HepG2 (cell line): ENCODE measurements around the gene CTIF. TPM values are rescaled to one million over a fixed set of nuclear protein-coding genes. Genes with fewer than 3 reads are reported as not detected.

Experiments
- ATAC-seq: fragments of 200-7000 bp; cut with Tn5 transposase; 3 replicates; pipeline ENCODE4 v1.9.1; 2020; ENCODE audit warnings: mild to moderate bottlenecking, moderate library complexity
- BruUV-seq: library from RNA; stranded (reverse); fragments of 400-500 nt; replicated peaks from 2 replicates; lab custom pipeline; 2021; lab: Mats Ljungman, UMichigan
- CTCF ChIA-PET: fragments of 300-600 bp; formaldehyde crosslinking; extraction: SDS; loops from one replicate; lab custom pipeline; 2021; ENCODE audit warnings: low total read pairs, inconsistent platforms, low intra/inter-chr PET ratio; lab: Yijun Ruan, JAX
- POLR2A ChIA-PET: fragments of 350-600 bp; sonication (Branson Sonifier 250); formaldehyde crosslinking; loops from one replicate; lab custom pipeline; 2020; ENCODE audit warnings: antibody characterized with exemption, inconsistent platforms; lab: Yijun Ruan, JAX
- DNase-seq: peaks from one replicate; pipeline ENCODE4 v3.0.0-alpha.2; 2015; ENCODE audit warnings: low spot score
- FAIRE-seq: peaks from 3 replicates; lab custom pipeline; 2011; peaks lifted over from hg19 to GRCh38; lab: Jason Lieb, UNC
- H2AFZ ChIP-seq: one replicate; pipeline ENCODE4 v1.6.1; 2011; ENCODE audit warnings: low read length, inconsistent platforms
- H3K27ac ChIP-seq: fragments of 300-600 bp; 3 replicates; pipeline ENCODE4 v1.8.0; 2011; ENCODE audit warnings: mixed run types, mild to moderate bottlenecking, mixed read lengths, low read length, inconsistent platforms; ENCODE audit not compliant: insufficient read depth; ENCODE audit errors: extremely low read length
- H3K27me3 ChIP-seq, 2 experiments: fragments of 200-600 bp in 1 of 2; 2 replicates in 1 of 2; 3 replicates in 1 of 2; pipeline versions ENCODE4 v1.6.0 to v1.8.0; 2011; ENCODE audit warnings: low read length in 2 of 2, mild to moderate bottlenecking in 2 of 2, moderate library complexity in 2 of 2, inconsistent platforms in 1 of 2; ENCODE audit not compliant: insufficient read depth in 2 of 2, control insufficient read depth in 1 of 2
- H3K36me3 ChIP-seq, 2 experiments: fragments of 200-600 bp in 1 of 2; replicated peaks in 1 of 2; 2 replicates in 1 of 2; 3 replicates in 1 of 2; pipeline versions ENCODE4 v1.5.1 to v1.8.0; 2011; ENCODE audit warnings: low read length in 2 of 2, inconsistent platforms in 1 of 2; ENCODE audit not compliant: insufficient read depth in 2 of 2, control insufficient read depth in 1 of 2
- H3K4me1 ChIP-seq: 2 replicates; pipeline ENCODE4 v1.5.1; 2012; ENCODE audit warnings: low read length, inconsistent platforms; ENCODE audit not compliant: insufficient read depth
- H3K4me2 ChIP-seq: 2 replicates; pipeline ENCODE4 v1.6.0; 2011; ENCODE audit warnings: low read depth, low read length, inconsistent platforms
- H3K4me3 ChIP-seq, 3 experiments: fragments of 200-600 bp in 1 of 3; sonication (generic), shearing (Covaris generic) in 1 of 3; replicated peaks in 1 of 3; 2 replicates each; pipeline ENCODE4 v1.5.1; 2011 to 2016; ENCODE audit warnings: low read length in 3 of 3, inconsistent platforms in 2 of 3, low read depth in 2 of 3, mild to moderate bottlenecking in 2 of 3, control low read depth in 1 of 3, mixed read lengths in 1 of 3; ENCODE audit not compliant: insufficient read depth in 1 of 3
- H3K79me2 ChIP-seq: one replicate; pipeline ENCODE4 v1.6.1; 2011; ENCODE audit warnings: low read length, inconsistent platforms; ENCODE audit not compliant: insufficient read depth
- H3K9ac ChIP-seq: 2 replicates; pipeline ENCODE4 v1.6.0; 2011; ENCODE audit warnings: mild to moderate bottlenecking, low read depth, low read length, inconsistent platforms; ENCODE audit not compliant: insufficient read depth
- H3K9me3 ChIP-seq: 2 replicates; pipeline ENCODE4 v1.5.1; 2012; ENCODE audit warnings: mild to moderate bottlenecking, low read length
- H4K20me1 ChIP-seq: 2 replicates; pipeline ENCODE4 v1.6.0; 2011; ENCODE audit warnings: inconsistent platforms, mild to moderate bottlenecking, low read length, moderate library complexity; ENCODE audit not compliant: insufficient read depth
- CHD4 ChIP-seq: fragments of 200-600 bp; sonication (generic); IDR thresholded peaks from 2 replicates; pipeline ENCODE4 v1.7.0; 2017; ENCODE audit warnings: mild to moderate bottlenecking, low read length, borderline replicate concordance
- FOXJ3 ChIP-seq: sonication (generic); formaldehyde crosslinking; IDR thresholded peaks from 2 replicates; pipeline ENCODE4 v1.4.0; 2020; ENCODE audit warnings: missing genetic modification reagents, mild to moderate bottlenecking, borderline replicate concordance
- JUND ChIP-seq: sonication (generic); formaldehyde crosslinking; IDR thresholded peaks from 2 replicates; pipeline ENCODE4 v1.8.0; 2022; ENCODE audit warnings: mild to moderate bottlenecking, missing genetic modification reagents
- NCOA5 ChIP-seq: sonication (generic); formaldehyde crosslinking; IDR thresholded peaks from 2 replicates; pipeline ENCODE4 v1.4.0; 2020; ENCODE audit warnings: missing genetic modification reagents
- SP4 ChIP-seq: sonication (generic); formaldehyde crosslinking; IDR thresholded peaks from 2 replicates; pipeline ENCODE4 v1.8.1; 2023; ENCODE audit warnings: mild to moderate bottlenecking, missing genetic modification reagents
- ZNF180 ChIP-seq: sonication (generic); formaldehyde crosslinking; IDR thresholded peaks from 2 replicates; pipeline ENCODE4 v1.4.0; 2020; ENCODE audit warnings: low read depth, missing genetic modification reagents, borderline replicate concordance
- ZNF235 ChIP-seq: sonication (generic); formaldehyde crosslinking; IDR thresholded peaks from 2 replicates; pipeline ENCODE4 v1.8.1; 2023; ENCODE audit warnings: mild to moderate bottlenecking, missing genetic modification reagents, borderline replicate concordance
- ZNF251 ChIP-seq: sonication (generic); formaldehyde crosslinking; IDR thresholded peaks from 2 replicates; pipeline ENCODE4 v1.9.0; 2021; ENCODE audit warnings: mild to moderate bottlenecking, missing genetic modification reagents
- WGBS: methylation state at CpG from one replicate; pipeline ENCODE4 v1.1.6; 2017; ENCODE audit warnings: low lambda C conversion rate; 5-methylcytosine and 5-hydroxymethylcytosine counted together
- in situ Hi-C: cut with HindIII; loops from 2 replicates; pipeline ENCODE4 v1.10.0; 2017; ENCODE audit warnings: low pct_unique_long_range_greater_than_20kb; ENCODE audit not compliant: extremely low pct_ligation_motif_present
- intact Hi-C: fragments of 100-400 bp; cut with micrococcal nuclease; formaldehyde crosslinking; loops from one replicate; pipeline ENCODE4 v1.10.0; 2022; ENCODE audit not compliant: unreplicated experiment
- polyA plus RNA-seq, 8 experiments: library from polyadenylated mRNA; depleted of rRNA in 3 of 8; stranded (reverse) in 7 of 8; unstranded in 1 of 8; fragments of >200 nt; fragmentation: Illumina TruSeq in 4 of 8; extraction: Trizol in 4 of 8; gene quantifications; 2 replicates each; pipeline versions ENCODE4 v1.2.1 to v1.2.3, GENCODE V29; 2011 to 2016; ENCODE audit warnings: low read depth in 4 of 8, missing spikeins in 1 of 8, mixed read lengths in 1 of 8; ENCODE audit not compliant: insufficient read depth in 1 of 8
- total RNA-seq, 5 experiments: library from RNA; depleted of rRNA; stranded (reverse); fragments of >200 nt; fragmentation: Illumina TruSeq; extraction: Trizol; gene quantifications; 2 replicates each; pipeline ENCODE4 v1.2.3, GENCODE V29; 2016; ENCODE audit warnings: low read depth in 1 of 5
- TF ChIP-seq, protein P1 (sequence below): sonication (generic); formaldehyde crosslinking; IDR thresholded peaks from 2 replicates; pipeline ENCODE4 v1.5.0; 2020; ENCODE audit warnings: missing genetic modification reagents
- TF ChIP-seq, protein P2 (sequence below): sonication (generic); formaldehyde crosslinking; IDR thresholded peaks from 2 replicates; pipeline ENCODE4 v1.5.0; 2020; ENCODE audit warnings: missing genetic modification reagents
- TF ChIP-seq, protein P3 (sequence below), 2 experiments: fragments of 450-650 bp in 1 of 2; sonication (generic) in 1 of 2; formaldehyde crosslinking; IDR thresholded peaks; 2 replicates each; pipeline versions ENCODE4 v1.5.0 to v1.8.0; 2020 to 2022; ENCODE audit warnings: mild to moderate bottlenecking in 1 of 2, missing genetic modification reagents in 1 of 2
- TF ChIP-seq, protein P4 (sequence below): sonication (generic); formaldehyde crosslinking; IDR thresholded peaks from 2 replicates; pipeline ENCODE4 v1.5.0; 2020; ENCODE audit warnings: missing genetic modification reagents
- TF ChIP-seq, protein P5 (sequence below): sonication (generic); formaldehyde crosslinking; conservative IDR thresholded peaks from 2 replicates; pipeline ENCODE4 v1.8.1; 2023; ENCODE audit warnings: missing genetic modification reagents
- TF ChIP-seq, protein P6 (sequence below), 2 experiments: sonication (generic) in 1 of 2; formaldehyde crosslinking in 1 of 2; IDR thresholded peaks; 2 replicates each; pipeline versions ENCODE4 v1.4.0 to v1.6.1; 2016 to 2020; ENCODE audit warnings: borderline replicate concordance in 1 of 2, low read depth in 1 of 2, mild to moderate bottlenecking in 1 of 2, missing genetic modification reagents in 1 of 2

The CTIF gene
- total and polyA plus RNA-seq, 2 of the 13 experiments (the other 11 are each of a cell fraction or from before 2014, with no cell fraction given) = 18.2 to 28.0 TPM

DNA sequence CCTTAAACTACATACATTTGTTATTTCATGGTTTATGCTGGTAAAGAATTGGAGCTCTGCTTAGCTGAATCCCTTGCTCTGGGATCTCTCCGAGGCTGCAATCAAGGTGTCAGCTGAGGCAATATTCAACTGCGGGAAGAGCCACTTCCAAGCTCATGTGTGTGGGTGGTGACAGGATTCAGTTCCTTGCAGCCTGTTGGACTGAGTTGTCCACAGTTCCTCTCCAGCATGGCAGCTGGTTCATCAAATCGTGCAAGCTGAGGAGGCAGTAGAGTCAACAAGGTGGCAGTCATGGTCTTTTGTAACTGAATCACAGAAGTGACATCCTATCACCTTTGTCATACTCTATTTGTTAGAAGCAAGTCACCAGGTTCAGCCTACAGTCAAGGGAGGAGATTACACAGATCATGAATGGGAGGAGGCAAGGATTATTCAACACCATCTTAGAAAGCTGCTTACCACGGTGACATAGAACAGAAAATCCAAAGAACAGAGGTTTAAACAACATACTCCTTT, 56.9 kb downstream of the CTIF start:
- ChIA-PET POLR2A (no interaction called here), CTCF (no interaction called here)
- H3K36me3 ChIP-seq = peaks cover 6 to 10% of the 10 kb centered on the region in 2 experiments; a peak in 4 of 5 replicates
- H4K20me1 ChIP-seq = no peaks in the 10 kb centered on the region
- no peaks in the 10 kb centered on the region for H3K4me1 ChIP-seq
- H3K9ac ChIP-seq = no peak overlapping the region
- no peaks in the 10 kb centered on the region for H3K9me3 ChIP-seq
- H2AFZ ChIP-seq = no peak overlapping the region
- no TSS peak for BruUV-seq
- H3K79me2 ChIP-seq = peaks cover 7% of the 10 kb centered on the region
- no peak for ATAC-seq
- 97% methylated on average over 4 of the region's 4 CpGs for WGBS
- H3K27me3 ChIP-seq = no peaks in the 10 kb centered on the region
- intact Hi-C loops = no loop called here
- H3K4me3 ChIP-seq = no peak overlapping the region
- DNase-seq = no peak
- in situ Hi-C loops = no loop called here
- FAIRE-seq = no peak
- no peak overlapping the region for H3K27ac ChIP-seq
- H3K4me2 ChIP-seq = no peak overlapping the region
- TF ChIP-seq ZNF235 (CRISPR knock-in tag) = no peak
- TF ChIP-seq CHD4 = no peak
- TF ChIP-seq, protein P1, sequence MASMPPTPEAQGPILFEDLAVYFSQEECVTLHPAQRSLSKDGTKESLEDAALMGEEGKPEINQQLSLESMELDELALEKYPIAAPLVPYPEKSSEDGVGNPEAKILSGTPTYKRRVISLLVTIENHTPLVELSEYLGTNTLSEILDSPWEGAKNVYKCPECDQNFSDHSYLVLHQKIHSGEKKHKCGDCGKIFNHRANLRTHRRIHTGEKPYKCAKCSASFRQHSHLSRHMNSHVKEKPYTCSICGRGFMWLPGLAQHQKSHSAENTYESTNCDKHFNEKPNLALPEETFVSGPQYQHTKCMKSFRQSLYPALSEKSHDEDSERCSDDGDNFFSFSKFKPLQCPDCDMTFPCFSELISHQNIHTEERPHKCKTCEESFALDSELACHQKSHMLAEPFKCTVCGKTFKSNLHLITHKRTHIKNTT (CRISPR knock-in tag) = no peak
- TF ChIP-seq, protein P2, sequence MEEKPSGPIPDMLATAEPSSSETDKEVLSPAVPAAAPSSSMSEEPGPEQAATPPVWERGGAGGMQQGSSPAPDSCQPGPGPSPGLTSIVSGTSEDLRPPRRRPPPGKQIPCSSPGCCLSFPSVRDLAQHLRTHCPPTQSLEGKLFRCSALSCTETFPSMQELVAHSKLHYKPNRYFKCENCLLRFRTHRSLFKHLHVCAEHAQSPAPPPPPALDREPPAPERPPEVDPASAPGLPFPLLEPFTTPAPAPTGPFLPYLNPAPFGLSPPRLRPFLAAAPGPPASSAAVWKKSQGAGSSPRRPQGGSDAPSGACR (CRISPR knock-in tag) = no peak
- TF ChIP-seq, protein P3, sequence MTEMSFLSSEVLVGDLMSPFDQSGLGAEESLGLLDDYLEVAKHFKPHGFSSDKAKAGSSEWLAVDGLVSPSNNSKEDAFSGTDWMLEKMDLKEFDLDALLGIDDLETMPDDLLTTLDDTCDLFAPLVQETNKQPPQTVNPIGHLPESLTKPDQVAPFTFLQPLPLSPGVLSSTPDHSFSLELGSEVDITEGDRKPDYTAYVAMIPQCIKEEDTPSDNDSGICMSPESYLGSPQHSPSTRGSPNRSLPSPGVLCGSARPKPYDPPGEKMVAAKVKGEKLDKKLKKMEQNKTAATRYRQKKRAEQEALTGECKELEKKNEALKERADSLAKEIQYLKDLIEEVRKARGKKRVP (CRISPR knock-in tag; IDR thresholded peaks at IDR 0.05) = no peak
- TF ChIP-seq ZNF180 (CRISPR knock-in tag) = no peak
- no peak for TF ChIP-seq JUND (CRISPR knock-in tag)
- no peak for TF ChIP-seq SP4 (CRISPR knock-in tag)
- TF ChIP-seq, protein P4, sequence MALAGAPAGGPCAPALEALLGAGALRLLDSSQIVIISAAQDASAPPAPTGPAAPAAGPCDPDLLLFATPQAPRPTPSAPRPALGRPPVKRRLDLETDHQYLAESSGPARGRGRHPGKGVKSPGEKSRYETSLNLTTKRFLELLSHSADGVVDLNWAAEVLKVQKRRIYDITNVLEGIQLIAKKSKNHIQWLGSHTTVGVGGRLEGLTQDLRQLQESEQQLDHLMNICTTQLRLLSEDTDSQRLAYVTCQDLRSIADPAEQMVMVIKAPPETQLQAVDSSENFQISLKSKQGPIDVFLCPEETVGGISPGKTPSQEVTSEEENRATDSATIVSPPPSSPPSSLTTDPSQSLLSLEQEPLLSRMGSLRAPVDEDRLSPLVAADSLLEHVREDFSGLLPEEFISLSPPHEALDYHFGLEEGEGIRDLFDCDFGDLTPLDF (CRISPR knock-in tag) = no peak
- TF ChIP-seq, protein P5, sequence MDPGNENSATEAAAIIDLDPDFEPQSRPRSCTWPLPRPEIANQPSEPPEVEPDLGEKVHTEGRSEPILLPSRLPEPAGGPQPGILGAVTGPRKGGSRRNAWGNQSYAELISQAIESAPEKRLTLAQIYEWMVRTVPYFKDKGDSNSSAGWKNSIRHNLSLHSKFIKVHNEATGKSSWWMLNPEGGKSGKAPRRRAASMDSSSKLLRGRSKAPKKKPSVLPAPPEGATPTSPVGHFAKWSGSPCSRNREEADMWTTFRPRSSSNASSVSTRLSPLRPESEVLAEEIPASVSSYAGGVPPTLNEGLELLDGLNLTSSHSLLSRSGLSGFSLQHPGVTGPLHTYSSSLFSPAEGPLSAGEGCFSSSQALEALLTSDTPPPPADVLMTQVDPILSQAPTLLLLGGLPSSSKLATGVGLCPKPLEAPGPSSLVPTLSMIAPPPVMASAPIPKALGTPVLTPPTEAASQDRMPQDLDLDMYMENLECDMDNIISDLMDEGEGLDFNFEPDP (CRISPR knock-in tag) = no peak
- TF ChIP-seq, protein P6, sequence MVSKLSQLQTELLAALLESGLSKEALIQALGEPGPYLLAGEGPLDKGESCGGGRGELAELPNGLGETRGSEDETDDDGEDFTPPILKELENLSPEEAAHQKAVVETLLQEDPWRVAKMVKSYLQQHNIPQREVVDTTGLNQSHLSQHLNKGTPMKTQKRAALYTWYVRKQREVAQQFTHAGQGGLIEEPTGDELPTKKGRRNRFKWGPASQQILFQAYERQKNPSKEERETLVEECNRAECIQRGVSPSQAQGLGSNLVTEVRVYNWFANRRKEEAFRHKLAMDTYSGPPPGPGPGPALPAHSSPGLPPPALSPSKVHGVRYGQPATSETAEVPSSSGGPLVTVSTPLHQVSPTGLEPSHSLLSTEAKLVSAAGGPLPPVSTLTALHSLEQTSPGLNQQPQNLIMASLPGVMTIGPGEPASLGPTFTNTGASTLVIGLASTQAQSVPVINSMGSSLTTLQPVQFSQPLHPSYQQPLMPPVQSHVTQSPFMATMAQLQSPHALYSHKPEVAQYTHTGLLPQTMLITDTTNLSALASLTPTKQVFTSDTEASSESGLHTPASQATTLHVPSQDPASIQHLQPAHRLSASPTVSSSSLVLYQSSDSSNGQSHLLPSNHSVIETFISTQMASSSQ (IDR thresholded peaks at IDR 0.05; ENCODE audit: low read depth) = no peak
- TF ChIP-seq, protein P6 (CRISPR knock-in tag; IDR thresholded peaks at IDR 0.05; ENCODE audit: borderline replicate concordance) = no peak
- no peak for TF ChIP-seq NCOA5 (CRISPR knock-in tag)
- no peak for TF ChIP-seq ZNF251 (CRISPR knock-in tag)
- no peak for TF ChIP-seq FOXJ3 (CRISPR knock-in tag)
